IMR-90 (cell line): Measurements from ENCODE around the gene SCD. TPM values are rescaled to one million over a fixed set of nuclear protein-coding genes. Genes with fewer than 3 reads are reported as not detected.

Source experiments
- ATAC-seq: fragments of 200-7000 bp; cut with Tn5 transposase; 2 replicates; pipeline ENCODE4 v1.9.1; 2020; ENCODE audit warnings: low read depth, mild to moderate bottlenecking, moderate library complexity
- BruUV-seq: library from RNA; stranded (reverse); fragments of 400-500 nt; replicated peaks from 2 replicates; lab custom pipeline; 2021; lab: Mats Ljungman, UMichigan
- CTCF ChIA-PET: fragments of 300-600 bp; formaldehyde crosslinking; extraction: SDS; loops from one replicate; lab custom pipeline; 2021; ENCODE audit warnings: antibody characterized with exemption; lab: Yijun Ruan, JAX
- POLR2A ChIA-PET: fragments of 300-600 bp; sonication (Branson Sonifier 250); formaldehyde crosslinking; loops from one replicate; lab custom pipeline; 2022; ENCODE audit warnings: antibody characterized with exemption; ENCODE audit not compliant: unreplicated experiment; lab: Charles Lee
- DNase-seq: peaks from one replicate; pipeline ENCODE4 v3.0.0; 2013
- H2AFZ ChIP-seq: replicated peaks from 2 replicates; pipeline ENCODE3; 2013; ENCODE audit warnings: low read length, mild to moderate bottlenecking; ENCODE audit not compliant: poor library complexity
- H2AK5ac ChIP-seq: 2 replicates; pipeline ENCODE4 v1.6.1; 2013; ENCODE audit warnings: low read depth, low read length, inconsistent platforms
- H2AK9ac ChIP-seq: replicated peaks from 2 replicates; pipeline ENCODE3; 2013; ENCODE audit warnings: mild to moderate bottlenecking, low read depth, low read length, moderate library complexity; ENCODE audit not compliant: poor library complexity
- H2BK120ac ChIP-seq: 2 replicates; pipeline ENCODE4 v1.6.1; 2013; ENCODE audit warnings: low read depth, low read length, inconsistent platforms
- H2BK15ac ChIP-seq: 3 replicates; pipeline ENCODE4 v1.6.1; 2013; ENCODE audit warnings: low read depth, low read length, inconsistent platforms
- H2BK20ac ChIP-seq: 2 replicates; pipeline ENCODE4 v1.6.1; 2013; ENCODE audit warnings: low read depth, mild to moderate bottlenecking, inconsistent platforms, low read length, moderate library complexity
- H2BK5ac ChIP-seq: 2 replicates; pipeline ENCODE4 v1.6.1; 2013; ENCODE audit warnings: mild to moderate bottlenecking, low read depth, low read length, inconsistent platforms; ENCODE audit not compliant: poor library complexity, severe bottlenecking
- H3K14ac ChIP-seq: replicated peaks from 2 replicates; pipeline ENCODE4 v1.6.1; 2013; ENCODE audit warnings: low read depth, low read length, inconsistent platforms
- H3K18ac ChIP-seq: 2 replicates; pipeline ENCODE4 v1.6.1; 2013; ENCODE audit warnings: low read depth, low read length, control low read depth
- H3K23ac ChIP-seq: 2 replicates; pipeline ENCODE4 v1.6.1; 2013; ENCODE audit warnings: low read depth, low read length, inconsistent platforms
- H3K27ac ChIP-seq: 2 replicates; pipeline ENCODE4 v1.5.1; 2013; ENCODE audit warnings: mild to moderate bottlenecking, control low read depth, low read length; ENCODE audit not compliant: insufficient read depth
- H3K27me3 ChIP-seq: 2 replicates; pipeline ENCODE4 v1.6.1; 2013; ENCODE audit warnings: low read length; ENCODE audit not compliant: control insufficient read depth, insufficient read depth
- H3K36me3 ChIP-seq: 2 replicates; pipeline ENCODE4 v1.6.1; 2013; ENCODE audit warnings: low read length, mixed read lengths; ENCODE audit not compliant: control insufficient read depth, insufficient read depth
- H3K4ac ChIP-seq: 2 replicates; pipeline ENCODE4 v1.6.1; 2013; ENCODE audit warnings: low read depth, low read length, inconsistent platforms
- H3K4me1 ChIP-seq: 2 replicates; pipeline ENCODE4 v1.6.1; 2013; ENCODE audit warnings: low read length, mixed read lengths; ENCODE audit not compliant: control insufficient read depth, insufficient read depth
- H3K4me2 ChIP-seq: 2 replicates; pipeline ENCODE4 v1.6.1; 2013; ENCODE audit warnings: low read depth, mild to moderate bottlenecking, control low read depth, low read length, moderate library complexity
- H3K4me3 ChIP-seq: 2 replicates; pipeline ENCODE4 v1.5.1; 2013; ENCODE audit warnings: low read depth, mild to moderate bottlenecking, control low read depth, low read length, moderate library complexity; ENCODE audit not compliant: insufficient read depth
- H3K56ac ChIP-seq: 2 replicates; pipeline ENCODE4 v1.6.1; 2013; ENCODE audit warnings: low read length, inconsistent platforms; ENCODE audit not compliant: insufficient read depth; ENCODE audit errors: extremely low read depth
- H3K79me1 ChIP-seq, 2 experiments: 2 replicates each; pipeline ENCODE4 v1.6.1; 2013; ENCODE audit warnings: low read length in 2 of 2, inconsistent platforms in 1 of 2, low read depth in 1 of 2
- H3K9ac ChIP-seq: 2 replicates; pipeline ENCODE4 v1.6.1; 2013; ENCODE audit warnings: low read depth, low read length, control low read depth
- H3K9me1 ChIP-seq: 2 replicates; pipeline ENCODE4 v1.6.1; 2013; ENCODE audit warnings: low read length, inconsistent platforms; ENCODE audit not compliant: insufficient read depth
- H3K9me3 ChIP-seq: 2 replicates; pipeline ENCODE4 v1.6.1; 2013; ENCODE audit warnings: low read length; ENCODE audit not compliant: control insufficient read depth, insufficient read depth
- H4K20me1 ChIP-seq: 2 replicates; pipeline ENCODE4 v1.6.1; 2013; ENCODE audit warnings: low read length, inconsistent platforms; ENCODE audit not compliant: insufficient read depth
- H4K5ac ChIP-seq: 2 replicates; pipeline ENCODE4 v1.6.1; 2013; ENCODE audit warnings: mild to moderate bottlenecking, low read depth, low read length, control low read depth
- H4K8ac ChIP-seq, 2 experiments: 2 replicates each; pipeline ENCODE4 v1.6.1; 2013; ENCODE audit warnings: low read depth in 2 of 2, low read length in 2 of 2, control low read depth in 1 of 2, inconsistent platforms in 1 of 2
- H4K91ac ChIP-seq: 2 replicates; pipeline ENCODE4 v1.6.1; 2013; ENCODE audit warnings: low read depth, low read length, inconsistent platforms; ENCODE audit not compliant: insufficient read depth
- CEBPB ChIP-seq: IDR thresholded peaks from 2 replicates; pipeline ENCODE4 v1.6.1; 2012; ENCODE audit warnings: low read depth, low read length, improper control_type of control experiment
- CHD1 ChIP-seq: IDR thresholded peaks from 2 replicates; pipeline ENCODE4 v1.6.1; 2012; ENCODE audit warnings: low read depth, low read length, improper control_type of control experiment
- CTCF ChIP-seq: conservative IDR thresholded peaks from 2 replicates; pipeline ENCODE4 v1.5.1; 2012; ENCODE audit warnings: mild to moderate bottlenecking, low read depth, low read length, improper control_type of control experiment
- MAZ ChIP-seq: IDR thresholded peaks from 2 replicates; pipeline ENCODE4 v1.6.1; 2012; ENCODE audit warnings: low read depth, mild to moderate bottlenecking, low read length, improper control_type of control experiment, moderate library complexity, borderline replicate concordance
- POLR2A ChIP-seq: IDR thresholded peaks from 2 replicates; pipeline ENCODE4 v1.6.1; 2012; ENCODE audit warnings: mild to moderate bottlenecking, low read depth, low read length
- RAD21 ChIP-seq: IDR thresholded peaks from 2 replicates; pipeline ENCODE4 v1.6.1; 2012; ENCODE audit warnings: low read length, improper control_type of control experiment
- WGBS, 2 experiments: methylation state at CpG; one replicate each; pipeline versions ENCODE4 v1.1.5 to v1.1.7; 2013; ENCODE audit warnings: missing lambda C conversion rate in 2 of 2; ENCODE audit not compliant: insufficient read length in 1 of 2; ENCODE audit errors: extremely low coverage in 2 of 2; 5-methylcytosine and 5-hydroxymethylcytosine counted together
- dilution Hi-C: fragments of 300-500 bp; cut with HindIII; formaldehyde crosslinking; loops from one replicate; pipeline ENCODE4 v1.14.3; 2018; ENCODE audit warnings: low sequenced_read_pairs; ENCODE audit not compliant: unreplicated experiment
- in situ Hi-C: fragments of 300-500 bp; cut with MboI; formaldehyde crosslinking; loops from 3 replicates; pipeline ENCODE4 v1.14.3; 2019; ENCODE audit warnings: low sequenced_read_pairs, inconsistent platforms, mixed read lengths
- intact Hi-C: fragments of 100-400 bp; cut with micrococcal nuclease; formaldehyde crosslinking; loops from 2 replicates; pipeline ENCODE4 v1.10.0; 2022
- polyA plus RNA-seq, 3 experiments: library from polyadenylated mRNA; depleted of rRNA; stranded (reverse); fragments of >200 nt; gene quantifications; 2 replicates each; pipeline ENCODE4 v1.2.3, GENCODE V29; 2012; ENCODE audit warnings: low replicate concordance in 1 of 3
- total RNA-seq: library from RNA; depleted of rRNA; stranded (reverse); fragments of >200 nt; gene quantifications from 2 replicates; pipeline ENCODE4 v1.2.3, GENCODE V29; 2012

The SCD gene
- total and polyA plus RNA-seq, 2 of the 4 experiments (the other 2 are of a cell fraction) = 50.7 to 65.1 TPM

GRCh38 chr10:100315615-100316014 lies 31.4 kb upstream of the SCD start:
- DNase-seq (no peak), ATAC-seq (no peak)
- dilution Hi-C loops = no loop called here
- WGBS, 2 experiments = 56% methylated on average over 2 of the region's 4 CpGs; no CpG with 5 or more reads in 1 of the 2 experiments
- in situ Hi-C loops = no loop called here
- Histone ChIP-seq H4K91ac (no peak overlapping the region), H2AK5ac (no peak overlapping the region), H3K27ac (no peak overlapping the region), H2AFZ (no peak overlapping the region), H3K14ac (no peak overlapping the region), H3K4me2 (no peak overlapping the region), H3K23ac (no peak overlapping the region), H2AK9ac (no peak overlapping the region), H3K4me3 (no peak overlapping the region), H3K18ac (no peak overlapping the region), H3K27me3 (peaks cover 21% of the 10 kb centered on the region), H3K36me3 (no peaks in the 10 kb centered on the region), H3K9ac (no peak overlapping the region), H4K5ac (no peak overlapping the region), H2BK5ac (no peak overlapping the region), H3K79me1 (no peaks in the 10 kb centered on the region), H3K4me1 (no peaks in the 10 kb centered on the region), H4K8ac (no peak overlapping the region), H2BK15ac (no peak overlapping the region), H3K56ac (no peak overlapping the region), H3K9me3 (no peaks in the 10 kb centered on the region), H3K4ac (no peak overlapping the region), H2BK20ac (no peak overlapping the region), H3K9me1 (no peaks in the 10 kb centered on the region), H2BK120ac (no peak overlapping the region), H4K20me1 (no peaks in the 10 kb centered on the region)
- no TSS peak for BruUV-seq
- TF ChIP-seq CEBPB = no peak
- no peak for TF ChIP-seq MAZ
- no peak for TF ChIP-seq RAD21
- TF ChIP-seq CTCF = no peak
- TF ChIP-seq POLR2A = no peak
- no peak for TF ChIP-seq CHD1
- ChIA-PET POLR2A (no interaction called here), CTCF (no interaction called here)
- intact Hi-C loops = no loop called here
